ENCODE data around the gene TP53TG5.

TP53TG5 gene

DNA sequence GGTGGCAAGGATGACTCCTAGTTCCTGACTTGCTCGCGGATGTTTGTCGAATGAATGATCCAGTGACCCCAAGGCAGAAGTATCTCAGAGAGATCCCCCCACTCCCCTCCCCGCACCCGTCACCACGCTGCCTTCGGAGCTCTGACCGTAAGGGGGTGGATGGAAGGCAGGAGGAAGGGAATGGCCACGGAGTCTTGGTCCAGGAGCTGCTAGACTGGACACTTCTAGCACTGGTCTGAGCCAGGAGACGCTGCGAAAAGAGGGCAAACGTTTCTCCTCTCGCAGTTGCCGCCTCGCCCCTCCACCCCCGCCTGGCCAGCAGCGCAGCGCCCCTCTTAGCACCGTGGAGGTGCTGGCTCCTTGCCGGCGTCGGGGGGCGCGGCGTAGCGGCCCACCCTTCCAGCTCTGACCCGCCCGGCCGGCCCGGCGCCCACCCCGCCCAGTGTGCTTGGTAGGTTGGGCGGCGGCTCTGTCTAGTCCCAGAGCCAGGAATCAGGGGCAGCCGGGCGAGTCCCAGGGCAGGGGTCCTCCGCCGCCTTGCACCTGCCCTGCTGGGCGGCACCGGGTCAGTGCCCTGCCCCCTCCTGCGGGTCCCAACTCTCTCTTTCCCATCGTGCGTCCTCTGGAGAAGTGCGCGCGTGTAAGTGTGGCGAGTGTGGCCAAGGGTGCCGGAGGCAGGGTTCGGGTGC lies 27.6 kb upstream of the TP53TG5 start:
- DNase-seq = no peak

GRCh38 chr20:45404438-45404837 lies 26.3 kb upstream of the TP53TG5 start:
- peak; percentile 37 for DNase-seq

DNA sequence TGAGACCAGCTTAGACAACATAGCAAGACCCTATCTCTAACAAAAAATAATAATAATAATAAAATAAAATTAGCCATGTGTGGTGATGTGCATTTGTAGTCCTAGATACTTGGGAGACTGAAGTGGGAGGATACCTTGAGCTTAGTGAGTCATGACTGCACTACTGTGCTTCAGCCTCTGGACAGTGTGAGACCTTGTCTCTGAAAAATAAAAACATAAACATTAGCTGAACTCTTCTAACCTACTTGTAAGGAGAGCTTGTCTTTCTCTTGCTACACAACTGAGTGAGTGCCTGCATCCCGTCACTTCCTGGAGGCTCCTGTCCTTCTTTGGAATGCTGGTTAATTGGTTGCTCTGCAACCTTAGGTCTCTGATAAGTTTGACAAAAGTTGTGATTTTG lies 24.8 kb upstream of the TP53TG5 start:
- DNase-seq = no peak

- DNase-seq = no peak
These were observed 22.4 kb upstream of the TP53TG5 start for GRCh38 chr20:45400346-45401031.

- DNase-seq = no peak
These were observed 20.9 kb upstream of the TP53TG5 start for GRCh38 chr20:45399018-45399417.

DNA sequence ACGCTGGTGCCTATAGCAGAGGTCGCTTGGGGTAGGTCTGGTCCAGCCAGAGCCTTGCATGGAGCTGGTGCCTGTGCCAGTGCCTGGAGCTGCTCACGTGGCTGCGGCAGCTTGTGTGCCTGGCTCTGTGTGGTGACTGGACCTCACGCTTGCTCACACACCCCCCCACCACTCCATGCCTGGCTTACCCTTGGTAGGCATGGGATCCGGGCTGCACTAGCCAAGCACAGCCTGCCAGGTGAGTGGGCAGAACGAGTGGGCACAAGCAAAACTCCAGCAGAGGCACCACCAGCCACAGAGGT lies 16.9 kb upstream of the TP53TG5 start:
- DNase-seq = no peak

- DNase-seq = no peak
These were observed 16.3 kb upstream of the TP53TG5 start for GRCh38 chr20:45394221-45395113.

GRCh38 chr20:45392733-45393132 lies 14.6 kb upstream of the TP53TG5 start:
- peak; percentile 6 for DNase-seq

DNA sequence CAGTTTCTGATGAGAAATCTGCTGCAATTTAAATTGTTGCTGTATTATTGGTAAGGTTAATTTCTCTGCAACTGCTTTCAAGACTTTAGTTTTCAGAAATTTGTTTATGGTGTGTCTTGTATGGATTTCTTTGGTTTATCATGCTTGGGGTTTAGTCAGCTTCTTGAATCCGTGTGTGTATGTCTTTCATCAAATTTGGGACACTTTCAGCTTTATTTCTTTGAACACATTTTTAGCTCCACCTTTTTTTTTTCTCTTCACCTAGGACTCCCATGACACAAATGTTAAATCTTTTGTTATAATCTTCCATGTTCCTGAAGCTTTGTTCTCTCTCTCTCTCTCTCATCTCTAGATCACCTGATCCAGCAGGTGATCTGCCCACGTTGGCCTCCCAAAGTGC lies 13.4 kb upstream of the TP53TG5 start:
- no peak for DNase-seq

DNA sequence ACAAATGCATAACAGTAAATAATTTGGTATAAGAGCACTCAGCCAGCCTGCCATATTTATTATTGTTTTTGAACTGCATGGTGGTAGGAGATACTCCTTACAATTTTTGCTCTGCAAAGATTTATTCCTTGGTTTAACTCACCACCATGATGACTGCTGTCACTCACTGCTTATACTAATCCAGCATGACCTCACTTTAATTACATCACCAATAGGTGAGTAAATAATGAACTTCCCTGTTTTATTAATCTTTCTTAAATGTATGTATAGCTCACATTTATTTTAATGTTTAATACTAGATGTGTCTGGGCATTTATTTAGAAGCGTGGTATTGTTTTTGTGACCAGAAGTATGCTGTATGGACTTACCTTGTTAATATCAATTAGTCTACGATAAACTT lies 12.8 kb upstream of the TP53TG5 start:
- DNase-seq = no peak

- no peak for DNase-seq
These were observed 9.1 kb upstream of the TP53TG5 start for GRCh38 chr20:45387274-45387673.

DNA sequence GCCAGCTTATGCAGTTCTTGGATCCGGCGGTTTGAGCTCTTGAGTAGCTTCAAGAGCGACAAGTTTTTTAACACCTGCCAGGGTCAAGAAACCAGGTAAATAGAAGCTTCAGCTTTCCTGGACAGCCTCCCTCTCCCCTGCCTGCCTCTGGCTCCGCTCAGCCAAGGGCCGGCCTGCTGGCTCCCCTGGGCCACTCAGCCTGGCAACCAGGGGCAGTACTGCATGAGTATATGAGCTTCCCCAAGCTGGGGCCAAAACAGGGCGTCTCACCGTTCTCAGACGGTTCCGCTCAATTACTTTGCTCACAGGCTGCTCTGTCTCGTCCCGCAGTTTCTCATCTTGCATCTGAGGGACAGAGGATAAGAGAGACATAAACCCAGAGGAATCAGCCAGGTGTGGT lies 856 bp downstream of the TP53TG5 start:
- DNase-seq = no peak

DNA sequence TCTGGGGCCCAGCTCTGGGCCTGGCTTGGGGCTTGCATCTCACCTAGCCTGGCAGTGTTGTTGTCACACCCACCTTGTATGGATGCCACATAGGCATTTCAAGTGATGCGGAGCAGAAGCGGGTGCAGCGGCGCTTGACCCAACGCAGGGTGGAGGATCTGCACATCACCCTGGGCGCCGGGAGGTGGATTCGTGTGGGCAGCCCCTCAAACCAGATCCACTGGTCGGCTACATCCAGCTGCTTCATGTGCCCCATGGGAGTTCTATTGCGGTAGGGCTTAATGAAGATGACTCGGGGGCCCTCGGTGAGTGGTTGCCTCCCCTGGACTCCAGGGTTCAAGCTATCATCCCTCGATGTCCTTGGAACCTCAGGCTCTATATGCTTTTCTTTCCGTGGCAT lies 3.2 kb downstream of the TP53TG5 start:
- no peak for DNase-seq

DNA sequence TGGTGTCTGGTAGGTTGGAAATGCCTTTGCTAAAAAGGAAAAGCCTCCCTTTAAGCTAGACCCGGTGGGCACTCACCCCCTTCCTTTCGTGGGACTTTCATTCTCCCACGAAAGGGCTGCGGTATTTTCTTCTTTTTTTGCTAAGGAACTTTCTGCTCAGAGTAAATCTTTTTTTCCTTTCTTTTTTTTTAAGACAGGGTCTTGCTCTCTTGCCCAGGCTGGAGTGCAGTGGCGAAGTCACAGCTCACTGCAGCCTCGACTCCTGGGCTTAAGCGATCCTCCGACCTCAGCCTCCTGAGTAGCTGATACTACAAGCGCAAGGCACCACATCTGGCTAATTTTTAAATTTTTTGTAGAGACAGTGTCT lies 4.0 kb downstream of the TP53TG5 start:
- no peak for DNase-seq

- peak; percentile 81 for DNase-seq
These were observed 4.6 kb downstream of the TP53TG5 start for GRCh38 chr20:45373353-45374100.

DNA sequence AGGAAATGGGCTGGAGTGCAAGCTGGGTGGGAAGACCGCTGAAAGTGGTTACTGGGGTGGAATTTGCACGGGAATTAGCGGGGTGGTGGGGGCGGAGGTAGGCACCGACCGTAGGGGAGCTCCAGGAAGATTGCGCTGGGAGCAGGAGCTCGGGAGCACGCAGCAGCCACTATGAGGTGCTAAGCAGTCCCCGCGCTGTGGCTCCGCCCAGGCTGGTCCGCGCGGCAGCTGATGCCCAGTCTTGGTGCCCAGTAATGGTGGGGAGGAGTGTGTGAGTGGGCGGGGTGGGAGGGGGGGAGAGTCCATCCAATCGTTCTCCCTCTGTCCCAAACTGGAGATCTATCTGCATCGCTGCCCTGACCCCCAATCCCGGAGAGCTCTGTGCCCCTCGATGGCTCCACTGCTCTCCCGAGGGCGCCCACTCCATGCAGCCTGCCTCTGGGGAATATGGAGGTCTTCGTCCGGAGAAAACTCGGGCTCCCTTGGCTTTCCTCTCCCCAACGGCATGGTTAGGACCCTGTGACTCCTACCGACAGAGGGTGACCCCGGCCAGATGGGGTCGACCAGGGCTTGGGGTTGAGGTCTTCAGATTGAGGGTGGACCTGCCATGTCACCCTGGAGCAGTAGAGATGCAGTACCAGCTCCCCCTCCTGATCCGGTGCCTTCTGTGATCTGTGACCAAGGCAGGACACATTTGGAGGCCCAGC lies 5.3 kb downstream of the TP53TG5 start:
- no peak for DNase-seq

- DNase-seq = no peak
These were observed 5.9 kb downstream of the TP53TG5 start for GRCh38 chr20:45372241-45372640.

DNA sequence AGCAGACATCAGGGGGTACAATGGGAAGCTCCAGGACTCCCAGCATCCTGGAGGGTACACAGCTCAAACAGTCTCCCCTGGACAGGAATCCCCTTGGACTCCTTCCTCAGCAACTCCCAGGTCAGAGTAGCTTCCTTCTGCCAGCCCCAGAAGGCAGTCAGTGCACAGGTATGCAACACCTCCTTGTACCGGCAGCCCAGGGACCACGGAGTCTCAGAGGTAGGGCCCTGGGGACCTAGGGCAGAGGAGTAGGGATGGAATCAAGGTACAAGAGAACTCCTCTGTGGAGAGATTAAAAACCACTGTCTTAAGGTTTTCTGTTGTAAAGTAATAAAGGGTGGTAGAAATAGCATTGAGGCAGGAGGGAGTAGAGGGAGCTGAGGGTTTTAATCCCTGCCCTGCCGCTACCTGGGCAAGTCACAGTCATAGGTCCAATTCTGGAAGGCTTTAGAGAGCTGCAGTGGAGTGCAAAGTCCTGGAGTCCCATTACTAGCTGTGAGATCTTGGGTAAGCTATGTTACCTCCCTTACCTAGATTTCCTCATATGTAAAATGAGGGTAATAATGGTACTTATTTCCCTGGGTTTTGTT lies 7.5 kb downstream of the TP53TG5 start:
- no peak for DNase-seq

DNA sequence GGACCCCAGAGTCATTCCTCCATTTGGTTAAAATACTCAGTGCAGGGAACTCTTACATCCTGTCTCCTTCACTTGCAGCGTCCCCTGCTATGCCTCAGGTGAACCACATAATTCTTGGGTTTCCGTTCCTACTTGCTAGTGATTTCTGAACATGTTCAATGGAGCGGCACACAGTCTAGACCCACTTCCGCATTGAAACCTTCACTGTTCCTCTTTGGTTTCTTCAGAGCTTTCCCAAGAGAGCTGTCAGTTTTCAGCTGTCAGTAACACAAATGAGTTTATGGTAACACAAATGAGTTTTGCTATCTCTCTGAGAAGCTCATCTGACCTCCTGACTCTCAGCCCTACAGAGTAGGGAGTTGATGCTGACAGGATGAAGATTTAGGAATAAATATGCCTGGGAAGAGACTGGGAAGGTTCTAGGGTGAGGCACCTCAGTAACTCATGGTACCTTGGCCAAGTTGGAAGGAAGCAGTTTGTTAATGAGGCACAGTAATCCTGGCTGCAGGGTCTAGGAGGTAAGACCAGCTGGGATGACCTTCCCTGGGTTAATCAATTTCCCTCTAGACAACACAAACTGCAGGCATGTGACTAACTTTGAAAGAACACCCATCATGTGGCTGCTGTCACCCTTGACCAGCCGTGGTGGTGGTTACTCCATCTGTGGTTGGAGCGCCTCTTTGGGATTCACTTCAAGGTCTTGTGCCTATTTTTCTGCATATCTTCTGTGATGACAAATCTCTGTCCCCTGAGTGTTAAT lies 9.7 kb downstream of the TP53TG5 start:
- DNase-seq = no peak

- DNase-seq = no peak
These were observed 11.0 kb downstream of the TP53TG5 start for GRCh38 chr20:45367126-45367525.

GRCh38 chr20:45366631-45367030 lies 11.5 kb downstream of the TP53TG5 start:
- DNase-seq = no peak

- DNase-seq = no peak
These were observed 11.9 kb downstream of the TP53TG5 start for GRCh38 chr20:45366192-45366591.

Data from NCI-H1436 (cell line).